GM19239 (cell line): ENCODE results near the gene USP20.
A peak's percentile ranks its signal among the peaks of the same experiment; 100 is the strongest.

ENCODE experiments used
- DNase-seq: peaks from one replicate; pipeline ENCODE4 v3.0.0; 2011; ENCODE audit warnings: low spot score; ENCODE audit not compliant: insufficient read length
- FAIRE-seq: peaks from 2 replicates; lab custom pipeline; 2011; peaks lifted over from hg19 to GRCh38; lab: Jason Lieb, UNC

The USP20 gene

DNA sequence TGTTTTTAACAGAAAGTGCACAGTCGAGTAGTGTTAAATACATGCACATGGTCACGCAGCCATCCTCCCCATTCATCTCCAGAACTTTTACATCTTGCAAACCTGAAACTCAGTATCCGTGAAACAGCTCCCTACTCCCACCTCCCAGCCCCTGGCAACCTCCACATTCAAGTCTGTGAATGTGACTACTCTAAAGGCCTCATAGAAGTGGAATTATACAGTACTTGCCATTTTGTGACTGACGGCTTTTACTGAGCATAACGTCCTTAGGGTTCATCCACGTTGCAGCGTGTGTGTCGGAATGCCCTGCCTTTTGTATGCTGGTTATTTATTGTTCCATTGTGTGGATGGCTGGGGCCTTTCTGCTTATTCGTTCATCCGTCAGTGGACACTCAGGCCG lies 35.8 kb downstream of the USP20 start:
- FAIRE-seq (no peak), DNase-seq (no peak)

DNA sequence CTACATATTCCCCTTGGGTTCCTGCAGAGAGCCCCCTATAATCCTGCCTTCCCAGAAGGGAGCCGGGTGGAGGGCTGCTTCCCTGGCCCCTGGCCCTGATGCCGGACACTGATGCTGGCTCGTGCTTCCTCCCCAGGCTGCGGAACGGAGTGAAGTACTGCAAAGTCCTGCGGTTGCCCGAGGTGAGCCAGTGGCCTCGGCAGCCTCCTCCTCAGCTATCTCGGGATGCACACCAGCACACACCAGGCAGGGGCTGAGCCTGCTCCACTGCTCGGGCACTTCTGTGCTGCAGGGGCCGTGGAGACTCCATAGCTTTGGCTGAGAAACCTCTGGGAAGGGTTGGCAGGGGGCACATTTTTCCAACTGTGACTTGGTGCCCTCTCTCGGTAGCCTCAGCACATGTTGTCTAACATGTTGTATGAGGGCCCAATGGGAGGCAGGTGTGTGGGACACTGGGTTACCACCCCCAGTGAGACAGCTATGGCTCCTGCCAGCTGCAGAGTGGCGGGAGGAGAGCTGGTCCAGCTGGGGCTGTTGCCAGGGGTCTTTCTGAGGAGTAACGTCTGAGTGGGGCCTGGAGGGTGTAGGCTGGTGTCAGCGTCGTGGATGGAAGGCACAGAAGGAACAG lies 38.4 kb downstream of the USP20 start:
- no peak for FAIRE-seq

GRCh38 chr9:129874261-129875101 lies 39.2 kb downstream of the USP20 start:
- DNase-seq = no peak
- no peak for FAIRE-seq

More for the DNA sequence above, 38.4 kb downstream of the USP20 start:
- DNase-seq = no peak

- FAIRE-seq = no peak
Measured at GRCh38 chr9:129875181-129875611, 39.9 kb downstream of the USP20 start.

DNA sequence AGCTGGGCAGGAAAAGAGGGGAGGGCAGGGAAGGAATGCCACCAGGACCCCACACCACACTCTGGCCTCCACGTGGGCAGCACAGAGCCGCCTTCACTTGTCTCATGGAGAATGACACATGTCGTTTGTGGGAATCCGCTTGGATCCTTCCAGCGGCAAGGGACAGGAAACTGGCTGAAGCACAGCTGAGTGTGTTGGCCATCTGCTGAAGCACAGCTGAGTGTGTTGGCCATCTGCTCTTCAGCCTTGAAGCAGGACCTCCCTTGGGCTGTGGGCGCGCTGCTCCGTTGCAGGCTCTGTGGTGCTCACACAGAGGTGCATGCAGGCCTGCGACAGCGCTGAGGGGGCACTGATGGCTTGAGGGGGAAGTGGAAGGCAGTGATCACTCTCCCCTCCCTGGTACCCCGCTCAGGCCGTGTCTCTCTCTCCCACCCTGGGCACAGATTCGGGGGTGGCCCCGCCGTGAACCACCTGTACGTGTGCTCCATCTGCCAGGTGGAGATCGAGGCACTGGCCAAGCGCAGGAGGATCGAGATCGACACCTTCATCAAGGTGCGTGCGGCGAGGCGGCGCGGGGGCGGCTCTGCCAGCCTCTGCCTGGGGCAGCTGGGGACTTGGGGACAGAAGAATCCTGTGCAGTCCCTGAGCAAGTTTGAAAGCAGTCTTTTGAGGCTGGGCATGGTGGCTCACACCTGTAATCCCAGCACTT lies 40.6 kb downstream of the USP20 start:
- no peak for FAIRE-seq
- no peak for DNase-seq

More at GRCh38 chr9:129875181-129875611, 39.9 kb downstream of the USP20 start:
- no peak for DNase-seq

GRCh38 chr9:129876815-129877214 lies 41.6 kb downstream of the USP20 start:
- FAIRE-seq (no peak), DNase-seq (no peak)

DNA sequence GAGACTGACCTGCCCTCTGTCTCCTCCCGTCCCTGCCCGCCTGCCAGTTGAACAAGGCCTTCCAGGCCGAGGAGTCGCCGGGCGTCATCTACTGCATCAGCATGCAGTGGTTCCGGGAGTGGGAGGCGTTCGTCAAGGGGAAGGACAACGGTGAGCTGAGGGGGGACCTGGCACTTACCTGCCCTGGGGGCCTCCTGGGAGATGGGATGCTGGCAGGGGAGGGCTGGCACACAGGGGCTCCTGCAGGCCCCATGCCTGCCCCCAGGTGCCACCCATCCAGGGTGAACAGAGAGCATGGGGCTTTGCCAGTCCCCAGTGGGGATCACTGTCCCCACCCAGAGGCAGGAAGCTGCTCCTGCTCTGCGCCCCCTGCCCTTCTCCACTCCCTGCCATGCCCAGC lies 43.0 kb downstream of the USP20 start:
- DNase-seq = no peak
- FAIRE-seq = no peak

DNA sequence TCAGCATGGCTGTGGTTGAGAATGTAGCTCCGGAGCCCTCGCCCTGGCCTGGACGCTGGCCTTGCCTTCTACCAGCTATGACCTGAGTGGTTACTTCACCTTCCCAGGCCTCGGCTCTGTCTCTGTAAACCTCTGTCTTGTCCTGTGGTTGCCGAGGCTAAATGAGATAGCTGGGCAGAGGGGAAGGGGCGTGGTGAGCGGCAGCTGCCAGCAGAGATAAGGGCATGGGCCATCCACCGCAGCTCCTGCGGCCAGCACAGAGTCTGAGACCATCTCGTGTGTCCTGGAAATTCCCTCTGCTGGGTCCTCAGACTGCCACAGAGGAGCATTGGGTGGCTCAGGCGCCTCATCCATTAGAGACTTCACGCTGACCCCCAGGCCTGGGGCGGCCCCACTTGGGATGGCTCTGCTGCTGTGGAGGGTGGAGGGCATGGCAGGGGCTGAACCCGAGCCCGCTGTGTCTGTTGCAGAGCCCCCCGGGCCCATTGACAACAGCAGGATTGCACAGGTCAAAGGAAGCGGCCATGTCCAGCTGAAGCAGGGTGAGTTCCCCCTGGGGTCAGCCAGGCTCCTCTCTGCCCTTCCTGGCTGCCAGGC lies 43.9 kb downstream of the USP20 start:
- no peak for FAIRE-seq
- DNase-seq = no peak

GRCh38 chr9:129879991-129880653 lies 44.9 kb downstream of the USP20 start:
- DNase-seq = no peak
- no peak for FAIRE-seq

DNA sequence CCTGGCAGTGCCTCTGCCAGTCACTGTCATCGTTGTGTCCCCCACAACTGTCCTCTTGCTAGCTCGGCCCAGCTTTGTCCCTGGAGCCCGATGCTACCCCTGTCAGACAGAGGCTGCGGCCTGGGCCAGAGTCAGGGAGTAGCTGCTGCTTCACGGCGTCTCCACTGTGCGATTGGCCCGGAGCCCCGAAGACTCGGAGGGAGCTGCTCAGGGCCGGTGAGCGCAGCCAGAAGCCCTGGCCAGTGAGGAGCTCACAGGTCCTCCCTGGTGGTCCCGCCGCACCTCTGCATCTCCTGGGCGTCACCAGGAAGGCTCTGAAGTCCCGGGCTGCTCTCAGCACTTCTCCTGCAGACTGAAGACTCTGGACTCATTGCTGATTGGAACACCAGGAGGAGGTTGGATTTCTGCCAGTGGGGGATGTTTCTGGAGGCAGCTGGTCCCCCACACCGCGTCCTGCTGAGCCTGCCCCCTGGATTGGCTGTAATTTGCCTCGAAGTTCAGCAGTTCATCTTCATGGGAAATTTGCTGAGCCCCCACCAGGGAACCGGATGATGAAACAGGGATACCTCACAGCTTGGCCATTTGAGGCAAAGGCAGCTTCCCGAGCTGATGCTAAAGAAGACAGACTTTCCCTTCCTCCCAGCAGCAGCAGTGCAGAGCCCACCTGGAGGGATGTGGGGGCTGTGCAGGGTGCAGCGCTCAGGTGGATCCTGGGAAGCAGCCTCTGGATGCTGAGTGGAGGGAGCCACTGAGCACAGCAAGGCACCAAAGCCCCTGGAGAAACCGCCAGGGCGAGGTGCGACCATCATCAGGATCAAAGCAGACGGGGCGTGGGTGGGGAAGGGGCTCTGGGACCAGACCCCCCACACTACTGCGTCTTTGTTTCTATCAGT lies 45.6 kb downstream of the USP20 start:
- FAIRE-seq (no peak), DNase-seq (no peak)

DNA sequence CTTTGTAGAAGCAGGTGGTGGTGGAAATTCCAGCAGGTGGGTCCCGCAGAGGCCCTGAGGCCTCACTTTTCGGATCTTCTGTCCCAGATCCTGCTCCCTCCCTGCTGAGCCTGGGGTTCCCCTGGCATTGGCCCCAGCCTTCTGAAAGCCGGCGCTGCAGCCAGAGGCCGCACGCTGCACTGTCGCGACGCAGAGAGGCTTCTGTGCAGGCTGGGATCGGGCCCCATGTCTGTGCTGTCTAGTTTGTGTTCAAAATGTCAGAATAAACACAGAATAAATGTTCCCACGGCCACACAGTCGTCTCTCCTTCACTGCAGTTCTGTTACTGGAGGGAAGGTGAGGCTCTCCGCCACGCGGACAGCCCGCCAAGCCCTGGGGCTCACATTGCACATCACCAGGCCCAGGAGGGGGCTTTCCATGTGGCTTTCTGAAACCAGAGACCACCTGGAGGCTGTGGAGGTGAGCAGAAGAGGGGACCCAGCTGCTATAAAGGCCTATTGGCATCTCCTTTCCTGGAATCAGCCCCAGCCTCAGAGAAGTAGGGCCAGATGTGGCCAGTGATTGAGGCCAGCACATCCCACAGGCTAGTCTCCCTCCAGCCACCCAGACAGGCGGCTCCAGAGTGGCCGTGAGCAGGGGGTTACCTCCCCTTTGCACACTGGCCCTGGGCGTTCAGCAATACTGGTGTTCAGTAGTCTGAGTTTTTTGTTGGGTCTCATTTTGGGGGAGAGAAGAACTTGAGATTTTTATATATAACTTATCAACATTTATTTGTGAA lies 46.5 kb downstream of the USP20 start:
- DNase-seq (no peak), FAIRE-seq (no peak)

GRCh38 chr9:129884220-129885017 lies 49.2 kb downstream of the USP20 start:
- DNase-seq (peak; percentile 90), FAIRE-seq (peak; percentile 68)

DNA sequence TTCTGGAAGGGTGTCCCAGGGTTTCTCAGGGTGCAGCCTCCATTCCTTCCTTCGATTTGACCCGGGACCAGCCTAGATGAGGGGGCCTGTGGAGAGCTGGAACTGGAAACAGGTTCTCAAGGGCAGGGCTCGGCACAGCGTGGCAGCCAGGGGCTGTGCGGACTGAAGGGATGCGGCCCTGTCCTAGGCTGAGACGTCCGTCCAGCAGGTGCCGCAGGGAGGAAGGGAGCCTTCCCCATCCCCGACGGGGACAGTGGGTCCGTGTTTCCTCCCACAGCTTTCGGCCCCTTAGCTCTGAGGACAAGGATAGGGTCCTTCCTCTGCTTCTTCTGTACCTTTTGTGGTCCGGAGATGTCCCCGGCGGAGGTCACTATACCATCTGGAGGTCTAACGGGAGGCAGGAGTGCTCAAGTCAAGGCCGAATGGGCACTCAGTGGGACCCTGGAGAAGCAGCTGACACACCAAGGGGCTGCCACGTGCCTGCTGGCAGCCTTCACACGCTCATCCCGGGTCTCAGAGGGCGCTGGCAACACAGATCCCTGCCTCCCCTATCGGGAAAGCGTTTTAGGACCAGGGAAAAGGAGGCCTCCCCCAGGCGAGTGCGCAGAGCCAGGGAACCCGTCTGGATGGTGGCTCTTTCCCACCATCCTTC lies 49.9 kb downstream of the USP20 start:
- FAIRE-seq (peak; percentile 31), DNase-seq (no peak)

GRCh38 chr9:129885670-129886106 lies 50.4 kb downstream of the USP20 start:
- DNase-seq (peak; percentile 39), FAIRE-seq (no peak)

- DNase-seq (no peak), FAIRE-seq (no peak)
Measured at GRCh38 chr9:129886226-129887174, 51.2 kb downstream of the USP20 start.
